ENCODE measurements around the gene UNC50. TPM values are rescaled to one million over a fixed set of nuclear protein-coding genes. Genes with fewer than 3 reads are reported as not detected.

UNC50 gene, protein sequence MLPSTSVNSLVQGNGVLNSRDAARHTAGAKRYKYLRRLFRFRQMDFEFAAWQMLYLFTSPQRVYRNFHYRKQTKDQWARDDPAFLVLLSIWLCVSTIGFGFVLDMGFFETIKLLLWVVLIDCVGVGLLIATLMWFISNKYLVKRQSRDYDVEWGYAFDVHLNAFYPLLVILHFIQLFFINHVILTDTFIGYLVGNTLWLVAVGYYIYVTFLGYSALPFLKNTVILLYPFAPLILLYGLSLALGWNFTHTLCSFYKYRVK
- total RNA-seq: 28.5 TPM
- long read RNA-seq, transcript UNC50-201 (6 exons, 1,143 nt): major isoform, 32 of 45 reads
- long read RNA-seq, partial matches to known transcripts: 2 of 45 reads
- long read RNA-seq, other reads (novel, unspliced or antisense): 11 of 45 reads

DNA sequence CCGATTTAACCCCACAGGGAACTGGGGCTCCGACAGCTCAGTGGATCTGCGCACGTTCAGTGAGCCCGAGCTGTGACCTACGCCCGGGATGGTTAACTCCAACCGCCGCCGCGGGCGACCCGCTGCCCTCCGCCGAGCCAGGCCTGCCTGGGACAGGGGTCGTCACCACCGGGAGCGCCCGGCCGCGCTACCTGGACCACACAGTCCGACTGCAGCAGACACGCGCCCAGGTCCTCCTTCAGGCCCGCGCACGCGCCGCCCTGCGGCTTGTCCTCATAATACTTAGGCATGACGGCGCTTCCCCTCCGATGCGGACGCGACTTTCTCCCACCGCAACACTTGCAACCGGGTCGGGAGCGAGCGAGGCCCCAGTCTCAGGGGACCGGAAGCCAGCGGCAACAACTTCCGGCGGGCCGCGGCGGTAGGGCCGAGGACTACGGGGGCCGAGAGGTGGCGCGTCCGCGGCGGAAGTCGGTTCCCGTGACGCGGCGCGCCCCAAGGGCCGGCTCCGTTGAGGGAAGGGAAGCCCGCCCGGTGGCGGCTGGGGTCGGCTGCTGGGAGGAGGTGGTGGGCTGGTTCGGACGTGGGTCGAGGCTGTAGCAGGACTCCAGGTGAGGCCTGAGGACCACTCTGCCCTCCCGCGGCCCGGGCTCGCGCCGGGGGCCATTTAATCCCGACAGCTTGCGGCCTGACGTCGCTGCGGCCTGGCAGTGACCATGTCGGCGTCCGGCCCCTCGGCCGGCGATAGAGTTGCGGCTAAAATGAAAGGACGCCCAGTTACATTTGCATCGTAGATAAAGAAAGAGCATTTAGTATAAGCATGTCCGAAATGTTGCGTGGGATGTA is at the start of gene UNC50, which contains the start of gene COA5:
Gene UNC50, plus strand, starts transcription at position 474 of the 846 bp plus-strand sequence. CDS start 1,171 bp downstream, outside the sequence.
Gene COA5, minus strand, starts transcription at position 397 of the 846 bp plus-strand sequence. Its CDS starts 107 bp downstream, at position 290.
- DNase-seq: peak; percentile 95
- intact Hi-C loops (cut with micrococcal nuclease): no loop called here
- ATAC-seq: peak; percentile 98

DNA sequence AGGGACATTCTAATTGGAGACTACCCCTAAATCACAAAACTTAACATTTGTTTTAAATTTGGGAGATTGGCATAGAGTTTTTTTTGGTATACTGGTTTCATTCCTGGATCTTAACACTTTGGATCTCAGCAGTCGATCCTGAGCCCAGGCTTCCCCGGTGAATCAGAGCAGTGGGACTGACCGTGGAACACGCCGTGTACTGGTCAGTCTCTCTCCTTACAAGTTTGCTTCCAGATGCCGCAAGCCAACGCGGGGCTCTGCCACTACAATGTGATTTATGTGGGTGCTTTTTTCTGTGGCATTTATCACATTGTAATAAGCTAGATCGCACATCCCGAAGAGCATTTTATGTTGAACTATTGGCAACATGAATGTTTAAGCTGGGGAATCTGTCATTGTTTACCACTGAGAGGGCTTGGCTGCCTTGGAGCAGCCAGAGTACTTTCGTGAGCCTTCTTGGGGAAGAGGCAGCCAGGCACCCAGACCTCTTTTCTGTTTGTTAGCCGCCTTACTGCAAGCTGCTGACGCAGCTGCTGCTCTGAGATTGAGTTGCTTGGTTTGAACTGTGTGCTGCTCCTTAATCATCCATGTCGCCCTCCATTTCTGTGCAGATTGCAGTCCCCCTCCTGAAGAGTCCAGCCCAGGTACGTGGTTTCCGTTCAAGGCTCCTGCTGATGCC is 49.4 kb upstream of the UNC50 start:
- ATAC-seq (no peak), DNase-seq (no peak)
- intact Hi-C loops (cut with micrococcal nuclease): no loop called here

DNA sequence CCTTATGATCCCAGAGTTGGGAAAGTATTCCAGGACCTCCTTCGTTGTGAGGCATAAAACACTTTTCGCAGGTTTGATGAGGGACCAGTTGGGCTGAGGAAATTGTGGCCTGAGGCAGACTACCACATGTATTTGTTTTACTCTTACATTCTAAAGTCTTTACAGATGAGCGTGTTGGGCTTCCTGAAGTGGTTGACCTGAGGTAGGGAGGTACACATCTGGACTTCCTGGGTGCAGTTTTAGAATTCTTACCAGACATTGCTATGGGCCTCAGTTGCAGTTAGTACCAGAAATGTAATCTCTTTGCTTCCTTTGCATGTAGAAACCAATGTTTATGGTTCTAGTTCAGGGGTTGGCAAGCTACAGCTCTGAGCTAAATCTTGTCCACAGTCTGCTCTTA is 48.8 kb upstream of the UNC50 start:
- ATAC-seq (no peak), DNase-seq (no peak)
- intact Hi-C loops (cut with micrococcal nuclease): no loop called here

DNA sequence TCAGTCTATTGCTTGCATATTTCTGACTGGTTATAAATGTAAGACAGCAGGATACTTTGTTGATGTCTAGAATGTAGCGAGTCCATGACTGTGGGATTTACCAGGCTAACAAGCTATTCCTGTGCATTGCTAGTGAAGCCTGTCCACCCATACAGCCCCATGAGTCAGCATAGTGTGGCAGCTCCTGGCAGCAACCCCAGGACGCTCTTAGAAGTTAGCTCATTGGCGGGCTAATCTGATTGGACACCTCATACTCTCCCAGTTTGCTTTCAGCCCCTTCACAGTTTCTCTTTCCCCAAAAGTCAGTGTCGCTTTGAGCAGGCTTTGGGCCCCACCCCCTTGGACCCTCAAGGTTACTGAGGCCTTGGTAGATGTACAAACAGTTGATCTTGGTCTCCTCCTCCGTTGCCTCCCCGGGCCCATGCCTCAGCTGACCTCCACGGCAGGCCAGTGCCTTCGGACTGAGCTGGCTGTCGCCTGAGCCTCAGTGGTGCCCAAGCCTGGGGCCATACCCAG is 48.1 kb upstream of the UNC50 start:
- ATAC-seq: peak; percentile 91
- peak; percentile 72 for DNase-seq
- intact Hi-C loops (cut with micrococcal nuclease): no loop called here

DNA sequence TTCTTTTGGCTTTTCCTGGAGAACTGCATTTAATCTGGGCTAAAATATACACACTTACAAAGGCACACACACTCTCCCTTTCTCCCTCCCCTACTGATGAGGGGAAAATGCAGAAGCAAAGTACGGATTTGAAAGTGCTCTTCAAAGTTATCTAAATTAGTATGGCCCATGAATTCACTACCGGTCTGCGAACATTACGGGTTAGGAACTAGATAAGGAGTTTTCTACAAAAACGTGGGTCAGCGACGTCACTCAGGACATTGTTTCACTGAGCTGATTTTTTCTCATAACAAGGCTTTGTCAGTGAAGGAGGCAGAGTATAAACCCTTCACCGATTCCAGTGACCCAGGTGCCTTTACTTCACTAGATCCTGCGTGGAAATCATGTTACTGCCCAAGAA is 47.4 kb upstream of the UNC50 start:
- DNase-seq (no peak), ATAC-seq (no peak)
- intact Hi-C loops (cut with micrococcal nuclease): no loop called here

DNA sequence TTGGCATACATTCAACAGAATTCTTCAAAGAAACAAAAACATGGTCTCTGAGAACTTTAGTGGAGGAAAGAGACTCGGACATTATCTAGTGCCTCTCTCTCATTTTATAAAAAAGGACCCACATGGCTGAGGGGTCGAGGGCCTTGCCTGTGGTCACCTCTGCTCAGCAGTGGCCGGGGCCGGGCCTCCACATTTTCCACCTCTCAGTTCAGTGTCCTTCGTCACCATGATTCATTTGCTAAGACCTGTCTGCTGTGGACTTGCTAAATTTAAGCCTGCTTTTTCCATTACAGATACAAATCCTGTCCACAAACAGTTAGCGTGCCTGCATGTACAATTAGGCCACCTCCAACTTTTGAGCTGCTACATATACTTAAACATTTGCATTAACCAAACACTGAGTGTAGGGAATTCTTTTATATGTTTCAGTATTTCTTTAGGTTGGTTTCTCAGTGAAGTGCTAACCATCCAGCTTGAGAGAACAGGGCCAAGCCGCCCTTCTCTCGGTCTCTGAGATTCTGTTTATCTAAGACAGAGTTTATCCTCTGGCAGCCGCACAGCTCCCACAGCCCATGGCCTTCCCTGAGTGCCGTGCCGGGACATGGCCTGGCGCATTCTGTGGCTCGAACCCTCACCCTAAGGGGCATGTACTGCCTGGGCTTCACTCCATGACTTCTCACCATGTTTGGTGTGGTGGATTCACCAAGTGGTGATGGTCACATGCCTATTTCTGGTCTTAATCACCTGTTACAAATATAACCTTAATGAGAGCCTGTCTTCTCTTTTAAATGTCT is 46.3 kb upstream of the UNC50 start:
- intact Hi-C loops (cut with micrococcal nuclease): no loop called here
- ATAC-seq (peak; percentile 55), DNase-seq (no peak)

DNA sequence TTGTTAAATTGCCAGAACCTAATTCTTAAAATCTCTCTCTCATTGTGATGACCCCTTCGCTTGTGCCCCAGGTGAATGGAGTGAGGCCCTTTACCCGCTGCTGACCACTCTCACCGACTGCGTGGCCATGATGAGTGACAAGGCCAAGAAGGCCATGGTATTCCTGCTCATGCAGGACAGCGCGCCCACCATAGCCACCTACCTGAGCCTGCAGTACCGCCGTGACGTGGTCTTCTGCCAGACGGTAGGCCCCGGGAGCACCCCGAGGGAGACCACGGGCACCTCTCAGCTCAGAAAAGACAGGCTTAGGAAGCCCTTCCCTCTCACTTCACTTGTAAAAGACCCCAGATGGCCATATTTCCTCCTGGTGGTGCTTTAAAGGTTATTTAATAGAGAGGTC is 45.0 kb upstream of the UNC50 start:
- ATAC-seq (no peak), DNase-seq (no peak)
- intact Hi-C loops (cut with micrococcal nuclease): no loop called here

DNA sequence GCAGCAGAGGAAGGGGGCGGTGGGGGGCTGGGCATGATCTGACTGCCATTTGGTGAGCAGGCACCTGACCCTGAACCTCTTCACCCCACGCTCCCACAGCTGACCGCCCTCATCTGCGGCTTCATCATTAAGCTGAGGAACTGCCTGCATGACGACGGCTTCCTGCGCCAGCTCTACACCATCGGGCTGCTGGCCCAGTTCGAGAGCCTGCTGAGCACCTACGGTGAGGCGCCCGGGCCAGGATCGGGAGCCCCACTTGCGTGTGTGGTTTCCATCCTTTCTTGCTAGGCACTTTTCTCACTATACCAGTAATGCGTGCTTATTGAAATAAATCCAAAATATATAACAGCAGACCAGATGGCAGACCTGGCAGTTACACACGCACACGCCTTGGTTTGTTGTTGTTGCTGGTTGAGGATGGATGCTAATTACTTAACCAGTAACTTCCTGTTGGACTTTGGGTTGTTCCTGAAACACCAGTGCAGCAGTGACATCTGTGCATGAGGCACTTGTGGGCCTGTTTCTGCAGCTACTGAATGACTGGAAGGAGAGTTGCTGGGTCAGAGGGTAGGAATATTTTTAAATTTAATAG is 43.8 kb upstream of the UNC50 start:
- ATAC-seq (no peak), DNase-seq (no peak)
- intact Hi-C loops (cut with micrococcal nuclease): no loop called here

DNA sequence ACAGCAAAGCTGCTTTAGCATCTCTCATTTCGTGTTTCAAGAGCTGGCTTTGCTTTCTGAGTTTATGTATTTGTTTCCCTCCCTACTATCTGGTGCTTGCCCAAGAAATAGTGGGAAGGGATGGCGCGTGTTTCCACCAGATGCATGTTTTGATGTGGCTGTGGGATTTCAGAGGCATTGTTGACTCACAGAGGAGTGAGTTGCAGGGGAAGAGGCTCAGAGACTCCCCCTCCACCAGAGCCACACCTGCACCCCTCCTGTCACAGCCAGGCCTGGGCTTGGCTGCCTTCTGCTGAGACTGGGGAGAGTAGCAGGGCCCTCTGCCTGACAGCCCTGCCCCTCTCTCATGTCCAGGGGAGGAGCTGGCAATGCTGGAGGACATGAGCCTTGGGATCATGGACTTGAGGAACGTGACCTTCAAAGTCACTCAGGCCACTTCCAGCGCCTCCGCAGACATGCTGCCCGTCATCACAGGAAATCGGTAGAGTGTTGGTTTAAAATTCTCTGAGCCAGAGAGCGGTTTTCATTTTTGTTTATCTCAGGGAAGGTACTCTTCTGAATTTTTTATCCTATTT is 43.0 kb upstream of the UNC50 start:
- DNase-seq (no peak), ATAC-seq (no peak)
- intact Hi-C loops (cut with micrococcal nuclease): no loop called here

DNA sequence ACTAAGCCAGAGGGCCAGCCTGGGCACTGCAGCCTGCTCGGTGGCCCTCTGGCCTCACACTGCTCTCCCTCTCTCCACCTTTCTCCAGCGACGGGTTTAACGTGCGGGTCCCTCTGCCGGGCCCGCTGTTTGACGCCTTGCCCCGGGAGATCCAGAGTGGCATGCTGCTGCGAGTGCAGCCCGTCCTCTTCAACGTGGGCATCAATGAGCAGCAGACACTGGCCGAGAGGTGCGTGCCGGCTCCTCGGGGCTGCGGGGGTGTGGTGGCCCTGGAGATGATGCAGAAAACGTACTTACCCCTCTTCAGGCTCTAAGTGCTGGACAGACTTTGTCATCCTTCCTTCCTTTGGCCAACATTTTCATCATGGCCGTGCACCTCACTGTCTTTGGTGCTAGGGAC is 42.4 kb upstream of the UNC50 start:
- no peak for DNase-seq
- no peak for ATAC-seq
- intact Hi-C loops (cut with micrococcal nuclease): no loop called here

DNA sequence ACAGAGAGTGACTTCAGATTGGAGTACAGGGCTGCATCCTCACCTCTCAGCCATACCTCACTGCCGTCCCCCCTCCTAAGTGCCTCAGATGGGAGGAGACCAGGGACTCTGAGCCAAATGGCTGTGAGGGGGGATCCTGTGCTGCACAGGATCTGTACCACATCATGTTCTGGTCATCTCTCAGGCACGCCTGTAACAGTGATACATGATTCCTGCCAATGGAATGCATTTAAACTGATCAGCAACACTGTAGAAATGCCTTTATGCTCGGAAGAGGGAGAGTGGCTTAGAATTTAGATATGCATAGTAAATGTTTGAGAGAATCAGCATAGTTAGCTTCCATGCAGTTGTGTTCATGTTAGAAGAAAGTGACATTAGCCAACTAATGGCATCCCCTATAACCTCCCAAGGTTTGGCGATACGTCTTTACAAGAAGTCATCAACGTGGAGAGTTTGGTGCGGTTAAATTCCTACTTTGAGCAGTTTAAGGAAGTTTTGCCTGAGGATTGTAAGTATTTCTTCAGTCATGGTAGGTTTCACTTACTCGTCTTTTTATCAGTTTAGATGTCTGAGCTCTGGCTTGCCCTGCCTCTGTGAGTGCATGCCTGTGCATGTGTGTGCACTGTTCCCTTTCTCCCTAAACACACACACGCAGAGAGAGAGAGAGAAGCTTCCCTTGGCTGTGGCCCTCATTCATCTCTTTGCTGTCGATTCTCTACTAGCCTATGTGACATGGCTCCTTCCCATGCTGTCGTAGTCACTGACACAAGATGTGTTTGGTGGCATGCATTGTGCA is 40.0 kb upstream of the UNC50 start:
- intact Hi-C loops (cut with micrococcal nuclease): no loop called here
- ATAC-seq (no peak), DNase-seq (no peak)

DNA sequence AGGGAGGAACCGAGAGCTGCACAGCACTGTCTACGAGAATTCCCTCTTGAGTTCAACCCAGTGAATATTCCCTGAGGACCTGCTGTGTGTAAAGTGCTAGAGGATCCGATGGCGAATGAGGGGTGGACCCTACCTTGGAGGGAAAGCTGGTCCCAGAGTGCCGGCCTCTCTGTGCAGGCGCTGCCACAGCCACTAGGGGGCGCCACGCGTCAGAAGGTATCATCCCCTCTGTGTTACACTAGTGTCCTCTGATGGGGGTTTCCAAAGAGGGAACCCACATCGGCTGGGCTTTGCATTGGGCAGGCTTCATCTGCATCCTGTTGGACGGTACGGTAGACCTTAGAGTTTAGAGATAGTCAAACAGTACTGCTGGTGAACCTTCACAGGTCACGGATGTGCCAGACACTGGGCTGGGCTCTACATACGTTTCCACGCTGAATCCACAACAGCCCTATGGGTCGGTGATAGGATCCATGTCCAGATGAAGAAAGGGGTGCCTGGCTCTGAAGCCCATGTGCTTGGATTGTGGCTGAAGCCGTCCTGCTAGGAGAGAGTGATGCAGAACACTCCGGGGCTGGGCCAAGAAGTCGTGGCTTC is 39.1 kb upstream of the UNC50 start:
- intact Hi-C loops (cut with micrococcal nuclease): no loop called here
- ATAC-seq: peak; percentile 42

DNA sequence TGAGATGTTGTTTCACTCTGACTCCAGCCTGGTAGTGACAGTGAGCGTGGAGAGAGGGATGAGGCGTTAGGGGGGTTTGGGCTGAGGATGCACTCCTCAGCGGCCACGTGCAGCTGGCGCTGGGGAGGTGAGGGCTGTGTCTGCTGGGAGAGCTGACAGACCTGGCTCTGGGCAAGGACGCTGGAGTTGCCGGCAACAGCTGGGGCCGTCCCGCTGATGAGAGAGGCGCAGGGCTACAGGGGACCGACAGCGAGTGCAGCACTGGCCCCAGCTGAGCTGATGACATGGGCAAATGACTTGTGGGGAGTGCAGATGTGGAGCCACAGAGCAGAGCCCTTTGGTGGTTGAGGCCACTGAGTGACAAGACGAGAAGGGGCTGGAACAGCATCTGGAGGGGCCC is 38.5 kb upstream of the UNC50 start:
- DNase-seq (no peak), ATAC-seq (no peak)
- intact Hi-C loops (cut with micrococcal nuclease): no loop called here

More for the DNA sequence above, 39.1 kb upstream of the UNC50 start:
- peak; percentile 69 for DNase-seq

DNA sequence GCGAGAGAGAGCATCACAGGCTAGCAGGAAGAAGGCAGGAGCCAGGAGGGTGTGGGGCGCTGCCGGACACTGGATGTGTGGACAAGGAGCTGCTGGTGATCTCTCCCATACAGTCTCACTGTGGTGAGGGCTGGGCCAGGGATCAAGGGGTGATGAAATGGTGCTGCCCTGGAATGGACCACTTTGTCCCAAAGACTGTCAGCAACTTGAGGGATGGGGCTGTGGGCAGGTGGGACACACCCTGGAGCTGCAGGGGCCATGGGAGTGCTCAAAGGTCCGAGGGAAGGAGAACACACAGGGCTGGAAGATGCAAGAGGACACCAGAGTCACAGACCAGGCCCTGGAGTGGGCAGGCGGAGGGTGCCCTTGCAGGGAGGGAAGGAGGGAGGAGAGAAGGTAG is 38.0 kb upstream of the UNC50 start:
- intact Hi-C loops (cut with micrococcal nuclease): no loop called here
- ATAC-seq (no peak), DNase-seq (no peak)

DNA sequence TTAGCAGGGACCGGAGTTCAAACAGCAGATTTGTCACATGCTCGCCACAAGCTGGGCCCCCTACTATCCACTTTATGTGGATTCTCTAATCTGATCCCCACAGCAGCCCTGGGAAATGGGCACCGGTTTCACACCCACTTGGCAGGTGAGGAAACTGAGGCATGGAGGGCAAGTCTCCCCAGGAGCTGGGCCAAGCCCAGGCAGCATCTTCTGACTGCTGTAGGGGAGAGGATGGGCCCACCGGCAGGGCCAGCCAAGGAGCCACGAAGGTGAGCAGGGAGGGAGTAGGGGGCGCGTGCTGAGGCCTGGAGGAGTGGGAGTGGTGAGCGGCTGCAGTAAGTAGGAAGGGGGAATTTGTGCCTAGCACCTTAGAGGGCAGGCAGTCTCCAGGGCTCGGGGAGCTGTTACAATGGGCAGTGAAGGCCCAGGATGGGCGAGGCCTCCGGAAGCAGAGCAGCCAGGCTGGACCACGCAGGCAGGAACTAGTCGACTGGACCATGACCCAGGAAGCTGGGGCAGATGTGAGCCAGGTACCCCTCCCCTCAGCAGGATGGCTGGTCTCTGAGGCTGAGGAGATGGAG is 37.2 kb upstream of the UNC50 start:
- ATAC-seq (no peak), DNase-seq (no peak)
- intact Hi-C loops (cut with micrococcal nuclease): no loop called here

DNA sequence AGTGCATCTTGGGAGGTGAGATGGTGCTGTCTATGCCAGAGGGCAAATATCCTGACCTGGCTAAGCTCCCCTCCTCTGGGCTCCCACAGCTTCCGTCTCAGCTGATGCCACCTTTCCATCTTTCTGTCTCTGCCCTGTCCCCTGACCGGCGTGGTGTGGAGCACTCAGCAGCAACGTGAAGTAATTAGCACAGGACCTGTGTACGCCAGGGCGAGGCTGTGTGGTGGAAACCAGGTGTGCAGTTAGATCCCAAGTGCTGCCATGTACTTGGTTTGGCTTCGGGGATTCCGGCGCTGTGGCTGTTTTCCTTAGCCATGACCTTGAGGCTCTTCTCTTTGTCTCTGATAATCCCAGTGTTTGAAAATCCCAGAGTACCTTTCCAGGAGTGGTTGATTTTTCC is 36.6 kb upstream of the UNC50 start:
- DNase-seq: no peak
- ATAC-seq: no peak
- intact Hi-C loops (cut with micrococcal nuclease): no loop called here

DNA sequence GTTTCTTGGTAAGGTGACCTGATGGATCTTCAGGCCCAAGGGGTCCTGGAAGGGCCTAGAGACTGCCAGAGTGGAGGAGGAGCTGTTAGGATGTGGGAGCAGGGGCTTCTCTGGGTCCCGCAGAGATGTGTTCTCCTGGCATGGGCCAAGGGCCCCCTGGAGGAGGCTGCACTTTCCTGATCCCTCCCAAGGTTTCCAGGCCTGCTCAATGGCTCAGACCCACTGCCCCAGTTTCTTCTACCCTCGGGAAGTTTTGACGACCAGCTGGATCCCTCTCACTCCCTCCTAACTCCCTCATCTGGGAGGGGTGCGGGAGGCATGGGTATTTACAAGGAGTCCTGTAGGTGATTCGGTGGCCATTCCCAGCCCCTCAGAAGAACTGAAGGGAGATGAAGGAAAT is 36.2 kb upstream of the UNC50 start:
- intact Hi-C loops (cut with micrococcal nuclease): no loop called here
- DNase-seq (no peak), ATAC-seq (no peak)

Data from left ventricle myocardium superior (tissue), 1 donor.